IgD-negative memory B cell (primary cell): ENCODE measurements around the gene VDAC2. TPM values are rescaled to one million over a fixed set of nuclear protein-coding genes. Genes with fewer than 3 reads are reported as not detected.
"Not testable (repeated sequence)": the region's sequence is repeated elsewhere in the genome, so short reads cannot be mapped to it uniquely, and the experiment has no call there.

Experiments
- H3K27ac Mint-ChIP-seq, 3 donors: one replicate each; pipeline ENCODE4 v1.8.0; 2020 to 2022; ENCODE audit warnings: mild to moderate bottlenecking in 3 of 3, mixed read lengths in 3 of 3, moderate library complexity in 1 of 3
- H3K27me3 Mint-ChIP-seq: one replicate; pipeline ENCODE4 v1.8.0; 2021; ENCODE audit warnings: mixed read lengths
- H3K36me3 Mint-ChIP-seq: one replicate; pipeline ENCODE4 v1.8.0; 2020; ENCODE audit warnings: mild to moderate bottlenecking, mixed read lengths
- H3K4me1 Mint-ChIP-seq, 3 donors: one replicate each; pipeline ENCODE4 v1.8.0; 2020 to 2022; ENCODE audit warnings: mixed read lengths in 3 of 3, mild to moderate bottlenecking in 1 of 3
- H3K4me3 Mint-ChIP-seq, 4 donors: one replicate each; pipeline ENCODE4 v1.8.0; 2020 to 2022; ENCODE audit warnings: mild to moderate bottlenecking in 4 of 4, mixed read lengths in 4 of 4, moderate library complexity in 3 of 4
- H3K9me3 Mint-ChIP-seq, 3 donors: one replicate each; pipeline ENCODE4 v1.8.0; 2020 to 2021; ENCODE audit warnings: mixed read lengths in 3 of 3, mild to moderate bottlenecking in 1 of 3
- polyA plus RNA-seq: library from polyadenylated mRNA; unstranded; fragments of 300-500 nt; fragmentation: Illumina TruSeq; gene quantifications from one replicate; pipeline ENCODE4 v1.2.3, GENCODE V29; 2021

VDAC2 gene
- 134 TPM for polyA plus RNA-seq

- Mint-ChIP-seq H3K36me3 (peaks cover 2% of the 10 kb centered on the region), H3K4me1 (peaks cover 17 to 23% (median 17%) of the 10 kb centered on the region in 3 donors), H3K27me3 (no peaks in the 10 kb centered on the region), H3K4me3 (peak within 1 kb of the TSS; percentile 96 to 100 (median 99)), H3K9me3 (peaks cover 0 to 1% (median 0%) of the 10 kb centered on the region in 3 donors), H3K27ac (peak within 1 kb of the TSS; percentile 98 to 100 (median 99))
Observed at GRCh38 chr10:75210282-75211006, at the start of gene VDAC2. VDAC2 (plus strand) TSS chr10:75210796; CDS start chr10:75211159, 363 bp downstream.

GRCh38 chr10:75165684-75166622 lies 44.6 kb upstream of the VDAC2 start:
- peaks cover 16 to 25% (median 18%) of the 10 kb centered on the region in 3 donors for H3K4me1 Mint-ChIP-seq
- H3K36me3 Mint-ChIP-seq, result peaks cover 1% of the 10 kb centered on the region
- no peaks in the 10 kb centered on the region for H3K9me3 Mint-ChIP-seq
- peak overlapping the region in 1 of 4 donors; percentile 55 for H3K4me3 Mint-ChIP-seq
- H3K27me3 Mint-ChIP-seq, result no peaks in the 10 kb centered on the region
- peak overlapping the region in 1 of 3 donors; percentile 27 for H3K27ac Mint-ChIP-seq

GRCh38 chr10:75166623-75166972 lies 44.0 kb upstream of the VDAC2 start:
- Mint-ChIP-seq H3K27ac (peak overlapping the region in 2 of 3 donors; percentile 27 to 63), H3K4me3 (peak overlapping the region in 1 of 4 donors; percentile 6), H3K4me1 (peaks cover 11 to 20% (median 13%) of the 10 kb centered on the region in 3 donors)

GRCh38 chr10:75168275-75168674 lies 42.3 kb upstream of the VDAC2 start:
- Mint-ChIP-seq H3K9me3 (no peaks in the 10 kb centered on the region), H3K27me3 (no peaks in the 10 kb centered on the region), H3K4me3 (no peak overlapping the region), H3K27ac (peak overlapping the region in 1 of 3 donors; percentile 25), H3K4me1 (peaks cover 11 to 20% (median 13%) of the 10 kb centered on the region in 3 donors), H3K36me3 (peaks cover 1% of the 10 kb centered on the region)

More at GRCh38 chr10:75166623-75166972, 44.0 kb upstream of the VDAC2 start:
- Mint-ChIP-seq H3K9me3 (no peaks in the 10 kb centered on the region), H3K36me3 (peaks cover 1% of the 10 kb centered on the region), H3K27me3 (no peaks in the 10 kb centered on the region)

- H3K27ac Mint-ChIP-seq, result peak overlapping the region in 1 of 3 donors; percentile 23
- no peaks in the 10 kb centered on the region for H3K9me3 Mint-ChIP-seq
- peaks cover 1% of the 10 kb centered on the region for H3K36me3 Mint-ChIP-seq
- no peak overlapping the region for H3K4me3 Mint-ChIP-seq
- H3K27me3 Mint-ChIP-seq, result no peaks in the 10 kb centered on the region
- peaks cover 9 to 14% (median 11%) of the 10 kb centered on the region in 3 donors for H3K4me1 Mint-ChIP-seq
Observed at GRCh38 chr10:75170215-75170614, 40.4 kb upstream of the VDAC2 start.

DNA sequence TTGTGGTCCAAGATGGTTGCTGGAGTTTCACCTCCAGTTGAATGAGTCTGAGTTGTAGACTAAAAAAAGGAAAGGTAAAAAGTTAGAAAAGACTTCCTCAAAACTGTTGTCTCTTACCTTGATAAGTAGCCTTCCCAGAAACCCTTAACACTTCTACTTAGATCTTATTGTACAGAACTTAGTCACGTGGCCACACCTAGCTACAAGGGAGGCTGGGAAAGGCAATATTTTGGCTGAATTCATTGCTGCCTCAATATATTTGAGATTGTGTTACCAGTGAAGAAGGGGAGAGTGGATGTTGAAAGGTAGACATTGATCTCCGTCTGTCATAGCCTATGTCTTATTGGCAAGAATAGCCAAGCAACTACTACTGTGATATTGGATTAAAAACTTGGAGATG lies 35.5 kb upstream of the VDAC2 start:
- Mint-ChIP-seq H3K36me3 (no peaks in the 10 kb centered on the region), H3K9me3 (no peaks in the 10 kb centered on the region), H3K27ac (no peak overlapping the region), H3K4me3 (no peak overlapping the region), H3K4me1 (peaks cover 0 to 1% (median 0%) of the 10 kb centered on the region in 3 donors), H3K27me3 (no peaks in the 10 kb centered on the region)

GRCh38 chr10:75176046-75176445 lies 34.5 kb upstream of the VDAC2 start:
- Mint-ChIP-seq H3K27ac (no peak overlapping the region), H3K27me3 (no peaks in the 10 kb centered on the region), H3K4me1 (peaks cover 0 to 1% (median under 1%) of the 10 kb centered on the region in 3 donors), H3K36me3 (no peaks in the 10 kb centered on the region), H3K9me3 (no peaks in the 10 kb centered on the region), H3K4me3 (no peak overlapping the region)

DNA sequence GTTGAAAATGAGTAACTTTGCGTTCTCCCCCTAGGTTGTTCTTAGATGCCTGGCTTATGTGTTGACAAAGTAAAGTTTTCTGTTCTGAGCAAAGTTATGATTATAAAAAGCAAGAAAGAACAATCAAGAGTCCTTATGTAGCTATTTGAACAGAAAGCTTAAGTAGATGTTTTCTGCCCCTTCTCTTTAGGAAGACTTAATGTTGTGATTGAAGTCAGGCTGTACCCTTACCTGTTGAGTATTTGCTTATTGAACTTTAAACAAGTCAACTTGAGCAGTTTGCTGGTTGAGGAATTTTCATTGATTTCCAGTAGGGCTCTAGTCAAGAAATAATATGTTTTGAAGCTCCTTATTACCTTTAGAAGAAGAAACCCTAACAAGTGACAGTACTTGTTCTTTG lies 33.9 kb upstream of the VDAC2 start:
- Mint-ChIP-seq H3K36me3 (no peaks in the 10 kb centered on the region), H3K9me3 (no peaks in the 10 kb centered on the region), H3K4me1 (peaks cover 0 to 5% (median 1%) of the 10 kb centered on the region in 3 donors), H3K27me3 (no peaks in the 10 kb centered on the region), H3K4me3 (no peak overlapping the region), H3K27ac (no peak overlapping the region)

- peaks cover 0 to 5% (median 1%) of the 10 kb centered on the region in 3 donors for H3K4me1 Mint-ChIP-seq
- H3K9me3 Mint-ChIP-seq, result no peaks in the 10 kb centered on the region
- H3K4me3 Mint-ChIP-seq, result no peak overlapping the region
- no peak overlapping the region for H3K27ac Mint-ChIP-seq
- no peaks in the 10 kb centered on the region for H3K36me3 Mint-ChIP-seq
- no peaks in the 10 kb centered on the region for H3K27me3 Mint-ChIP-seq
Observed at GRCh38 chr10:75179657-75180177, 30.9 kb upstream of the VDAC2 start.

GRCh38 chr10:75180592-75180991 lies 30.0 kb upstream of the VDAC2 start:
- H3K4me1 Mint-ChIP-seq, result peaks cover 0 to 5% (median 1%) of the 10 kb centered on the region in 3 donors
- no peak overlapping the region for H3K4me3 Mint-ChIP-seq
- H3K27ac Mint-ChIP-seq, result peak overlapping the region in 1 of 3 donors; percentile 16
- H3K9me3 Mint-ChIP-seq, result no peaks in the 10 kb centered on the region
- H3K27me3 Mint-ChIP-seq, result no peaks in the 10 kb centered on the region
- no peaks in the 10 kb centered on the region for H3K36me3 Mint-ChIP-seq

- Mint-ChIP-seq H3K27me3 (no peaks in the 10 kb centered on the region), H3K9me3 (no peaks in the 10 kb centered on the region), H3K36me3 (no peaks in the 10 kb centered on the region), H3K4me1 (peaks cover 0 to 5% (median 1%) of the 10 kb centered on the region in 3 donors), H3K27ac (peak overlapping the region in 1 of 3 donors; percentile 73), H3K4me3 (no peak overlapping the region)
Observed at GRCh38 chr10:75181073-75181472, 29.5 kb upstream of the VDAC2 start.

DNA sequence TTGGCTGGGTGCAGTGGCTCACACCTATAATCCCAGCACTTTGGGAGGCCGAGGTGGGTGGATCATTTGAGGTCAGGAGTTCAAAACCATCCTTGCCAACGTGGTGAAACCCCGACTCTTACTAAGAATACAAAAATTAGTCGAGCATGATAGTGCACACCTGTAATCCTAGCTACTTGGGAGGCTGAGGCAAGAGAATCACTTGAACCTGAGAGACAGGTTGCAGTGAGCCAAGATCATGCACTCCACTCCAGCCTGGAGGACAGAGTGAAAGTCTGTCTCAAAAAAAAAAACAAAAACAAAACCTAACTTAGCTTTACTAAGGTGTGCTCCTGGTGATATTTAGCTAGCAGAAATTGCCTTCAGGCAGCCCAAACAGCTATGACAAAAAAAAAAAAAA lies 24.3 kb upstream of the VDAC2 start:
- H3K27me3 Mint-ChIP-seq, result no peaks in the 10 kb centered on the region
- H3K4me3 Mint-ChIP-seq, result peak overlapping the region in 1 of 4 donors; percentile 4
- peak overlapping the region in 2 of 3 donors; percentile 73 to 91 for H3K27ac Mint-ChIP-seq
- H3K9me3 Mint-ChIP-seq, result no peaks in the 10 kb centered on the region
- no peaks in the 10 kb centered on the region for H3K36me3 Mint-ChIP-seq
- H3K4me1 Mint-ChIP-seq, result peaks cover 2 to 7% (median 6%) of the 10 kb centered on the region in 3 donors

DNA sequence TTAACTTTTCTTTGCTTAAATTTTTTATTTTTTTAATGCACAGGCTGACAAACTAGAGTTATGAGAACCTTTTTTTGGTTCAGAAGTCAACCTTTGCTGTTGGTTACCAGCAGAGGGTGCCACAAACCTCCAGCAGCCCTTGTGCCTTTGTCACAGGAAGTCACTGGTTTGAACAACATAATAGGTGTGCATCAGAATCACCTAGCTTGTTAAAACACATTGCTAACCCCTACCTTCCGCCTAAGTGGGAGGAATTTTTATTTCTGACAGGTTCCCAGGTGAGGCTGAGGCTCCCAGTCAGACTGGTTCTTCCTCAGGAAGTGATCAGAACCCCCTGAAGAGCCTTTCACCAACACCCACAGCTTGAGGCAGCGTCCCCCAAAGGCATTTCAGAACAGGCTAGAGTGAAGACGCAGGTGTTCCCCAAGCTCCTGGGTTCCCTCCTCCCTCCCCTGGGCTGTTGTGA lies 22.6 kb upstream of the VDAC2 start:
- Mint-ChIP-seq H3K27ac (no peak overlapping the region), H3K27me3 (no peaks in the 10 kb centered on the region), H3K36me3 (peaks cover 2% of the 10 kb centered on the region), H3K4me1 (peaks cover 2 to 6% (median 4%) of the 10 kb centered on the region in 3 donors), H3K4me3 (no peak overlapping the region), H3K9me3 (no peaks in the 10 kb centered on the region)

DNA sequence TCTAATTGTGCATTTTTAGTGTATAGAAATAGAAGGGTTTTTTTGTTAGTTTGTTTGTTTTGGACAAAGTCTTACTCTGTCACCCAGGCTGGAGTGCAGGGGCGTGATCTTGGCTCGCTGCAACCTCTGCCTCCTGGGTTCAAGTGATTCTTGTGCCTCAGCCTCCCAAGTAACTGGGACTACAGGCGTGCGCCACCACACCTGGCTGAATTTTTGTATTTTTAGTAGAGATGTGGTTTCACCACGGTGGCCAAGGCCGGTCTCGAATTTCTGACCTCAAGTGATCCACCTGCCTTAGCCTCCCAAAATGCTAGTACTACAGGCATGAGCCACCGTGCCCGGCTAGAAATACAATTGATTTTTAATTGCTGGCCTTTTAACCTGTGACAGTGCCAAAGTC lies 22.1 kb upstream of the VDAC2 start:
- not testable (repeated sequence) for H3K27me3 Mint-ChIP-seq, H3K36me3 Mint-ChIP-seq, H3K4me3 Mint-ChIP-seq

More for the DNA sequence above, 22.1 kb upstream of the VDAC2 start:
- not testable (repeated sequence) for H3K4me1 Mint-ChIP-seq, H3K9me3 Mint-ChIP-seq
- H3K27ac Mint-ChIP-seq, result peak overlapping the region in 1 of 3 donors; percentile 31
